HepG2 (cell line): ENCODE measurements around the gene LHFPL6.

Experiments used
- BRD4 ChIP-seq: sonication (generic); formaldehyde crosslinking; IDR thresholded peaks from 2 replicates; pipeline ENCODE4 v1.4.0; 2020; ENCODE audit warnings: missing genetic modification reagents
- ESRRA ChIP-seq: sonication (generic); formaldehyde crosslinking; IDR thresholded peaks from 2 replicates; pipeline ENCODE4 v1.5.1; 2020; ENCODE audit warnings: mild to moderate bottlenecking, low read depth, missing genetic modification reagents
- POLR2A ChIP-seq, 2 experiments: IDR thresholded peaks; 2 replicates each; pipeline ENCODE4 v1.6.1; 2011; ENCODE audit warnings: low read depth in 2 of 2, low read length in 2 of 2, mild to moderate bottlenecking in 1 of 2, moderate library complexity in 1 of 2; ENCODE audit not compliant: insufficient read depth in 1 of 2
- SP1 ChIP-seq, 2 experiments: fragments of 450-650 bp in 1 of 2; sonication (generic) in 1 of 2; formaldehyde crosslinking in 1 of 2; IDR thresholded peaks; 2 replicates each; pipeline versions ENCODE4 v1.4.0 to v1.6.1; 2016 to 2020; ENCODE audit warnings: missing genetic modification reagents in 1 of 2
- SUZ12 ChIP-seq: fragments of 150-350 bp; IDR thresholded peaks from 2 replicates; pipeline ENCODE4 v1.6.1; 2014; ENCODE audit warnings: low read depth, low read length
- TF ChIP-seq, protein P1 (sequence below), 2 experiments: sonication (generic) in 1 of 2; formaldehyde crosslinking in 1 of 2; IDR thresholded peaks; 2 replicates each; pipeline versions ENCODE4 v1.4.0 to v1.6.1; 2016 to 2020; ENCODE audit warnings: borderline replicate concordance in 1 of 2, low read depth in 1 of 2, mild to moderate bottlenecking in 1 of 2, missing genetic modification reagents in 1 of 2
- TF ChIP-seq, protein P2 (sequence below): sonication (generic); formaldehyde crosslinking; IDR thresholded peaks from 2 replicates; pipeline ENCODE4 v1.8.0; 2022; ENCODE audit warnings: mild to moderate bottlenecking, missing genetic modification reagents

DNA sequence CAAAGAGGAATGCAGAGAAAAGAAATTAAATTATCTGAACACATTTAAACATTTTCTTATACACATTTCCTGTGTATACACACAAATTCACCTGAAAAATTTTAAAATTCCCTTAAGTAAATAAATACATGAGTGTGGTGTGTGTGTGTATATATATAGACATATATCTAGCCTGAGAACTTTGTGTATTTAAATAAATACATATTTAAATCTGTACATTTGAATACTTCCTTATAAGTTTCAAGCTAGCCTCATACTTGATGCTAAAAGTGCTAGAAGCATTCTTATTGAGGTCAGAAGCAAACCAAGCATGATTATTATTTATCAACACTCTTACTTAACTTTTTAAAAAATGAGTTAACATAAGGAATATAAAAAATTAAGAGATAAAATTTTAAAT, 304.0 kb downstream of the LHFPL6 start:
- TF ChIP-seq BRD4, result no peak
- no peak for TF ChIP-seq SUZ12
- no peak for TF ChIP-seq POLR2A (IDR thresholded peaks at IDR 0.05; ENCODE audit: insufficient read depth in 1 of 2, low read depth in 2 of 2, low read length in 2 of 2)
- TF ChIP-seq, protein P1, sequence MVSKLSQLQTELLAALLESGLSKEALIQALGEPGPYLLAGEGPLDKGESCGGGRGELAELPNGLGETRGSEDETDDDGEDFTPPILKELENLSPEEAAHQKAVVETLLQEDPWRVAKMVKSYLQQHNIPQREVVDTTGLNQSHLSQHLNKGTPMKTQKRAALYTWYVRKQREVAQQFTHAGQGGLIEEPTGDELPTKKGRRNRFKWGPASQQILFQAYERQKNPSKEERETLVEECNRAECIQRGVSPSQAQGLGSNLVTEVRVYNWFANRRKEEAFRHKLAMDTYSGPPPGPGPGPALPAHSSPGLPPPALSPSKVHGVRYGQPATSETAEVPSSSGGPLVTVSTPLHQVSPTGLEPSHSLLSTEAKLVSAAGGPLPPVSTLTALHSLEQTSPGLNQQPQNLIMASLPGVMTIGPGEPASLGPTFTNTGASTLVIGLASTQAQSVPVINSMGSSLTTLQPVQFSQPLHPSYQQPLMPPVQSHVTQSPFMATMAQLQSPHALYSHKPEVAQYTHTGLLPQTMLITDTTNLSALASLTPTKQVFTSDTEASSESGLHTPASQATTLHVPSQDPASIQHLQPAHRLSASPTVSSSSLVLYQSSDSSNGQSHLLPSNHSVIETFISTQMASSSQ (IDR thresholded peaks at IDR 0.05; ENCODE audit: low read depth), result no peak
- TF ChIP-seq, protein P1 (CRISPR knock-in tag; IDR thresholded peaks at IDR 0.05; ENCODE audit: borderline replicate concordance), result no peak
- no peak for TF ChIP-seq ESRRA (CRISPR knock-in tag)
- TF ChIP-seq, protein P2, sequence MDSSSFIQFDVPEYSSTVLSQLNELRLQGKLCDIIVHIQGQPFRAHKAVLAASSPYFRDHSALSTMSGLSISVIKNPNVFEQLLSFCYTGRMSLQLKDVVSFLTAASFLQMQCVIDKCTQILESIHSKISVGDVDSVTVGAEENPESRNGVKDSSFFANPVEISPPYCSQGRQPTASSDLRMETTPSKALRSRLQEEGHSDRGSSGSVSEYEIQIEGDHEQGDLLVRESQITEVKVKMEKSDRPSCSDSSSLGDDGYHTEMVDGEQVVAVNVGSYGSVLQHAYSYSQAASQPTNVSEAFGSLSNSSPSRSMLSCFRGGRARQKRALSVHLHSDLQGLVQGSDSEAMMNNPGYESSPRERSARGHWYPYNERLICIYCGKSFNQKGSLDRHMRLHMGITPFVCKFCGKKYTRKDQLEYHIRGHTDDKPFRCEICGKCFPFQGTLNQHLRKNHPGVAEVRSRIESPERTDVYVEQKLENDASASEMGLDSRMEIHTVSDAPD (CRISPR knock-in tag), result no peak
- TF ChIP-seq SP1 (IDR thresholded peaks at IDR 0.05), result no peak
- TF ChIP-seq SP1 (CRISPR knock-in tag; IDR thresholded peaks at IDR 0.05), result no peak
